SK-N-SH (cell line): ENCODE data around the gene TULP3.

ENCODE experiments used
- POLR2AphosphoS5 ChIP-seq: IDR thresholded peaks from 2 replicates; pipeline ENCODE4 v1.6.1; 2012; ENCODE audit warnings: low read depth, low read length
- RCOR1 ChIP-seq: fragments of 150-350 bp; IDR thresholded peaks from 2 replicates; pipeline ENCODE4 v1.6.1; 2017; ENCODE audit warnings: antibody characterized with exemption, low read length
- SIN3A ChIP-seq: IDR thresholded peaks from 2 replicates; pipeline ENCODE4 v1.6.1; 2012; ENCODE audit warnings: low read depth, mild to moderate bottlenecking, low read length, moderate library complexity, borderline replicate concordance
- TAF1 ChIP-seq: IDR thresholded peaks from 2 replicates; pipeline ENCODE4 v1.6.1; 2012; ENCODE audit warnings: low read depth, mild to moderate bottlenecking, low read length, moderate library complexity, borderline replicate concordance
- TCF12 ChIP-seq: IDR thresholded peaks from 2 replicates; pipeline ENCODE4 v1.4.0; 2012
- YY1 ChIP-seq: IDR thresholded peaks from 2 replicates; pipeline ENCODE4 v1.4.0; 2012; ENCODE audit warnings: low read depth, mild to moderate bottlenecking
- TF ChIP-seq, protein P1 (sequence below): fragments of 200-600 bp; sonication (generic); IDR thresholded peaks from 2 replicates; pipeline ENCODE4 v1.6.1; 2017; ENCODE audit warnings: antibody characterized with exemption, mild to moderate bottlenecking, moderate library complexity
- TF ChIP-seq, protein P2 (sequence below): IDR thresholded peaks from 2 replicates; pipeline ENCODE4 v1.6.1; 2012; ENCODE audit warnings: mild to moderate bottlenecking, low read depth, low read length, moderate library complexity
- TF ChIP-seq, protein P3 (sequence below): fragments of 150-350 bp; IDR thresholded peaks from 2 replicates; pipeline ENCODE4 v1.6.1; 2017; ENCODE audit warnings: antibody characterized with exemption, low read length, low read depth, borderline replicate concordance

DNA sequence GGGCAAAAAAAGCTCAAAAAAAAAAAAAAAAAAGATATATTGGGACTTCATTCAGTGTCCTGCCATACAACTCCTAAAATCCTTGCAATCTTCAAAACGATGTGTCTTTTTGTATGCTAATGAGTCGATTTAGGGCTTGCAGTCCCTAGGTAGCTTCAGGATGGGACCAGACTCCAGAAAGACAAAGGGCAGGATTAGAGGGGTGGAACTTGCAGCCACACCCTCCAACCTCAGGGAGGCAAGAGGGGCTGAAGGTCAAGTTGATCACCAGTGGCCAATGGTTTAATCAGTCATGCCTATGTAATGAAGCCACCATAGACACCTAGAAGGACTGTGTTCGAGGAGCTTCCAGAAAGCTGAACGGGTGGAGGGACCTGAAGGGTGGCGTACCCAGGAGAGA, 97.8 kb downstream of the TULP3 start:
- TF ChIP-seq POLR2AphosphoS5 (no peak), RCOR1 (no peak), YY1 (no peak), TCF12 (no peak), SIN3A (no peak), TAF1 (no peak)
- TF ChIP-seq, protein P1, sequence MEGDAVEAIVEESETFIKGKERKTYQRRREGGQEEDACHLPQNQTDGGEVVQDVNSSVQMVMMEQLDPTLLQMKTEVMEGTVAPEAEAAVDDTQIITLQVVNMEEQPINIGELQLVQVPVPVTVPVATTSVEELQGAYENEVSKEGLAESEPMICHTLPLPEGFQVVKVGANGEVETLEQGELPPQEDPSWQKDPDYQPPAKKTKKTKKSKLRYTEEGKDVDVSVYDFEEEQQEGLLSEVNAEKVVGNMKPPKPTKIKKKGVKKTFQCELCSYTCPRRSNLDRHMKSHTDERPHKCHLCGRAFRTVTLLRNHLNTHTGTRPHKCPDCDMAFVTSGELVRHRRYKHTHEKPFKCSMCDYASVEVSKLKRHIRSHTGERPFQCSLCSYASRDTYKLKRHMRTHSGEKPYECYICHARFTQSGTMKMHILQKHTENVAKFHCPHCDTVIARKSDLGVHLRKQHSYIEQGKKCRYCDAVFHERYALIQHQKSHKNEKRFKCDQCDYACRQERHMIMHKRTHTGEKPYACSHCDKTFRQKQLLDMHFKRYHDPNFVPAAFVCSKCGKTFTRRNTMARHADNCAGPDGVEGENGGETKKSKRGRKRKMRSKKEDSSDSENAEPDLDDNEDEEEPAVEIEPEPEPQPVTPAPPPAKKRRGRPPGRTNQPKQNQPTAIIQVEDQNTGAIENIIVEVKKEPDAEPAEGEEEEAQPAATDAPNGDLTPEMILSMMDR: no peak
- TF ChIP-seq, protein P2, sequence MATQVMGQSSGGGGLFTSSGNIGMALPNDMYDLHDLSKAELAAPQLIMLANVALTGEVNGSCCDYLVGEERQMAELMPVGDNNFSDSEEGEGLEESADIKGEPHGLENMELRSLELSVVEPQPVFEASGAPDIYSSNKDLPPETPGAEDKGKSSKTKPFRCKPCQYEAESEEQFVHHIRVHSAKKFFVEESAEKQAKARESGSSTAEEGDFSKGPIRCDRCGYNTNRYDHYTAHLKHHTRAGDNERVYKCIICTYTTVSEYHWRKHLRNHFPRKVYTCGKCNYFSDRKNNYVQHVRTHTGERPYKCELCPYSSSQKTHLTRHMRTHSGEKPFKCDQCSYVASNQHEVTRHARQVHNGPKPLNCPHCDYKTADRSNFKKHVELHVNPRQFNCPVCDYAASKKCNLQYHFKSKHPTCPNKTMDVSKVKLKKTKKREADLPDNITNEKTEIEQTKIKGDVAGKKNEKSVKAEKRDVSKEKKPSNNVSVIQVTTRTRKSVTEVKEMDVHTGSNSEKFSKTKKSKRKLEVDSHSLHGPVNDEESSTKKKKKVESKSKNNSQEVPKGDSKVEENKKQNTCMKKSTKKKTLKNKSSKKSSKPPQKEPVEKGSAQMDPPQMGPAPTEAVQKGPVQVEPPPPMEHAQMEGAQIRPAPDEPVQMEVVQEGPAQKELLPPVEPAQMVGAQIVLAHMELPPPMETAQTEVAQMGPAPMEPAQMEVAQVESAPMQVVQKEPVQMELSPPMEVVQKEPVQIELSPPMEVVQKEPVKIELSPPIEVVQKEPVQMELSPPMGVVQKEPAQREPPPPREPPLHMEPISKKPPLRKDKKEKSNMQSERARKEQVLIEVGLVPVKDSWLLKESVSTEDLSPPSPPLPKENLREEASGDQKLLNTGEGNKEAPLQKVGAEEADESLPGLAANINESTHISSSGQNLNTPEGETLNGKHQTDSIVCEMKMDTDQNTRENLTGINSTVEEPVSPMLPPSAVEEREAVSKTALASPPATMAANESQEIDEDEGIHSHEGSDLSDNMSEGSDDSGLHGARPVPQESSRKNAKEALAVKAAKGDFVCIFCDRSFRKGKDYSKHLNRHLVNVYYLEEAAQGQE: no peak
- TF ChIP-seq, protein P3, sequence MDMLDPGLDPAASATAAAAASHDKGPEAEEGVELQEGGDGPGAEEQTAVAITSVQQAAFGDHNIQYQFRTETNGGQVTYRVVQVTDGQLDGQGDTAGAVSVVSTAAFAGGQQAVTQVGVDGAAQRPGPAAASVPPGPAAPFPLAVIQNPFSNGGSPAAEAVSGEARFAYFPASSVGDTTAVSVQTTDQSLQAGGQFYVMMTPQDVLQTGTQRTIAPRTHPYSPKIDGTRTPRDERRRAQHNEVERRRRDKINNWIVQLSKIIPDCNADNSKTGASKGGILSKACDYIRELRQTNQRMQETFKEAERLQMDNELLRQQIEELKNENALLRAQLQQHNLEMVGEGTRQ: no peak
